Glutamatergic neuron (in vitro differentiated cells): ENCODE results near the gene PXDN. TPM values are rescaled to one million over a fixed set of nuclear protein-coding genes. Genes with fewer than 3 reads are reported as not detected.
"Not testable (repeated sequence)": the region's sequence is repeated elsewhere in the genome, so short reads cannot be mapped to it uniquely, and the experiment has no call there.

ENCODE experiments used
- DNase-seq: peaks from one replicate; pipeline ENCODE4 v3.0.0; 2022
- H3K27ac Mint-ChIP-seq: one replicate; pipeline ENCODE4 v1.8.0; 2020; ENCODE audit warnings: mild to moderate bottlenecking, mixed read lengths, inconsistent platforms; ENCODE audit not compliant: unreplicated experiment
- H3K27me3 Mint-ChIP-seq: one replicate; pipeline ENCODE4 v1.8.0; 2020; ENCODE audit warnings: mild to moderate bottlenecking, moderate library complexity, mixed read lengths, inconsistent platforms; ENCODE audit not compliant: unreplicated experiment
- H3K36me3 Mint-ChIP-seq: one replicate; pipeline ENCODE4 v1.8.0; 2020; ENCODE audit warnings: mild to moderate bottlenecking, mixed read lengths, inconsistent platforms; ENCODE audit not compliant: unreplicated experiment
- H3K4me1 Mint-ChIP-seq: one replicate; pipeline ENCODE4 v1.8.0; 2020; ENCODE audit warnings: mild to moderate bottlenecking, low read depth, mixed read lengths, inconsistent platforms; ENCODE audit not compliant: unreplicated experiment
- H3K4me3 Mint-ChIP-seq: one replicate; pipeline ENCODE4 v1.8.0; 2020; ENCODE audit warnings: mild to moderate bottlenecking, mixed read lengths, inconsistent platforms; ENCODE audit not compliant: unreplicated experiment
- H3K9me3 Mint-ChIP-seq: one replicate; pipeline ENCODE4 v1.8.0; 2020; ENCODE audit warnings: mild to moderate bottlenecking, moderate library complexity, mixed read lengths, inconsistent platforms; ENCODE audit not compliant: unreplicated experiment
- CTCF ChIP-seq: fragments of 200-600 bp; sonication (generic); IDR thresholded peaks from one replicate; pipeline ENCODE4 v1.5.0; 2021; ENCODE audit not compliant: partially characterized antibody, unreplicated experiment
- total RNA-seq: library from RNA; stranded (reverse); fragmentation: NEBNext Ultra II Directional; extraction: Animal tissue kit (Norgen Biotek cat#: 25700); gene quantifications from one replicate; pipeline ENCODE4 v1.2.1, GENCODE V29; 2021; ENCODE audit not compliant: unreplicated experiment

PXDN gene
- total RNA-seq, 1 donor from 2014 or later, result 226 TPM

DNA sequence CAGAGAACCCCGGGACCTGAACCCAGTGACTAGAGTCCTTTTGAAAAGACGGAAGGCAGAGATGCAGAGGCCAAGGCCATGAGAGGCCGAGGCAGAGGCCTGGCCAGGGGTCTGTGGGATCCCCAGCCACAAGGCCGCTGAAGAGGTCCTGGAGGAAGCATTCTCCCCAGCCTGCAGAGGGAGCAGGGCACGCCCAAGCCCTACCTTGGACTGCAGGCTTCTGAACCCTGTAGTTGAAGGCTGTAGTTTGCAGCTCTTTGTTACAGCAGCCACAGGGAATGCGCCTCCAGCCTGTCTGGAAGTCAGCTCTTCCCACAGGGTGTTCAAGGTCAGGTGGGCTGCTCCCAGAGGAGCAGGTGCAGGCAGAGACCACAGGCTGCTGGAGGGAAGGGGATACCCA is 22.1 kb upstream of the PXDN start:
- DNase-seq, result no peak
- peaks cover 11% of the 10 kb centered on the region for H3K4me1 Mint-ChIP-seq

GRCh38 chr2:1765201-1765600 is 20.9 kb upstream of the PXDN start:
- not testable (repeated sequence) for H3K27me3 Mint-ChIP-seq, H3K27ac Mint-ChIP-seq, H3K9me3 Mint-ChIP-seq, H3K36me3 Mint-ChIP-seq, H3K4me3 Mint-ChIP-seq, DNase-seq
- H3K4me1 Mint-ChIP-seq, result peaks cover 11% of the 10 kb centered on the region

More for the DNA sequence above, 22.1 kb upstream of the PXDN start:
- peaks cover 7% of the 10 kb centered on the region for H3K9me3 Mint-ChIP-seq
- no peak for TF ChIP-seq CTCF
- no peak overlapping the region for H3K27ac Mint-ChIP-seq
- no peak overlapping the region for H3K4me3 Mint-ChIP-seq
- H3K27me3 Mint-ChIP-seq, result peaks cover 1% of the 10 kb centered on the region
- H3K36me3 Mint-ChIP-seq, result peaks cover 7% of the 10 kb centered on the region

DNA sequence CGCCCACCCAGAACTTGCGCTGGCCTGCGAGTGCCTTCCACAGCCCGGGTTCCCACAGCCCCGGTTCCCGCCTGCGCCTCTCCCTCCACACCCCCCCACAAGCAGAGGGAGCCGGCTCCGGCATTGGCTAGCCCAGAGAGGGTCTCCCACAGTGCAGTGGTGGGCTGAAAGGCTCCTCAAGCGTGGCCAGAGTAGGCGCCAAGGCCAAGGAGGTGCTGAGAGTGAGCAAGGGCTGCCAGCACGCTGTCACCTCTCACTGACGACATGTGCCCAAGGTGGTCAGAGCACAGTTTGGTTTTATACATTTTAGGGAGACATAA is 15.3 kb upstream of the PXDN start:
- DNase-seq, result no peak
- Mint-ChIP-seq H3K36me3 (peaks cover 17% of the 10 kb centered on the region), H3K9me3 (peaks cover 11% of the 10 kb centered on the region), H3K27ac (no peak overlapping the region), H3K27me3 (peaks cover 6% of the 10 kb centered on the region), H3K4me1 (no peaks in the 10 kb centered on the region), H3K4me3 (no peak overlapping the region)
- no peak for TF ChIP-seq CTCF

- DNase-seq, result no peak
- H3K9me3 Mint-ChIP-seq, result peaks cover 14% of the 10 kb centered on the region
- no peak for TF ChIP-seq CTCF
- no peak overlapping the region for H3K4me3 Mint-ChIP-seq
- no peaks in the 10 kb centered on the region for H3K4me1 Mint-ChIP-seq
- H3K27me3 Mint-ChIP-seq, result peaks cover 5% of the 10 kb centered on the region
- peaks cover 17% of the 10 kb centered on the region for H3K36me3 Mint-ChIP-seq
- H3K27ac Mint-ChIP-seq, result no peak overlapping the region
These were observed 14.7 kb upstream of the PXDN start for GRCh38 chr2:1758774-1759610.

DNA sequence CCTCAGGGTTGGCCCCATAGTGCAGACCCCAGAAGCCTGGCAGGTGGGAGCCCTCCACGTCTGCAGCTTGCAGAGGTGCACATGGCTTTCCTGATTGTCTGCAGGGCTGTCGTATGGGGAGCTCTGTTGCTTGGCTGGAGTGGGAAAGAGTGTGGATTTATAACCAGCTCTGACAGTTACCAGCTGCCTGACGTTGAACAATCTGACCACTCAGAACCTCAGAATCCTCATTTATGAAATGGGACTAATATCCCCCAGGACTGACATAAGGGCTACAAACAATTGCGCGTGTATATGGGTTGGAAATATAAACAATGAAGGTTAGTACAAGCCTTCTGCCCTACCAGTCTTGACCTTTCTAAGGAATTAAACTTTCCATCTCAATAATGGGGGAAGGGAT is 13.9 kb upstream of the PXDN start:
- H3K4me3 Mint-ChIP-seq, result no peak overlapping the region

More for the DNA sequence above, 13.9 kb upstream of the PXDN start:
- TF ChIP-seq CTCF, result no peak
- Mint-ChIP-seq H3K9me3 (peaks cover 16% of the 10 kb centered on the region), H3K27ac (no peak overlapping the region), H3K36me3 (peaks cover 17% of the 10 kb centered on the region), H3K27me3 (peaks cover 4% of the 10 kb centered on the region), H3K4me1 (no peaks in the 10 kb centered on the region)
- no peak for DNase-seq
